ENCODE measurements around the gene RHOT2. TPM values are rescaled to one million over a fixed set of nuclear protein-coding genes. Genes with fewer than 3 reads are reported as not detected.

RHOT2 gene
- total RNA-seq, 1 donor from 2014 or later = 90.3 TPM

GRCh38 chr16:627454-628239 is 40.3 kb upstream of the RHOT2 start:
- H3K27ac ChIP-seq (replicated peaks) = no peak overlapping the region
- no peak overlapping the region for H3K4me3 ChIP-seq
- DNase-seq = no peak
- H3K9me3 ChIP-seq (replicated peaks) = no peaks in the 10 kb centered on the region
- no peaks in the 10 kb centered on the region for H3K27me3 ChIP-seq (ENCODE audit: low read depth)
- TF ChIP-seq, protein P1, sequence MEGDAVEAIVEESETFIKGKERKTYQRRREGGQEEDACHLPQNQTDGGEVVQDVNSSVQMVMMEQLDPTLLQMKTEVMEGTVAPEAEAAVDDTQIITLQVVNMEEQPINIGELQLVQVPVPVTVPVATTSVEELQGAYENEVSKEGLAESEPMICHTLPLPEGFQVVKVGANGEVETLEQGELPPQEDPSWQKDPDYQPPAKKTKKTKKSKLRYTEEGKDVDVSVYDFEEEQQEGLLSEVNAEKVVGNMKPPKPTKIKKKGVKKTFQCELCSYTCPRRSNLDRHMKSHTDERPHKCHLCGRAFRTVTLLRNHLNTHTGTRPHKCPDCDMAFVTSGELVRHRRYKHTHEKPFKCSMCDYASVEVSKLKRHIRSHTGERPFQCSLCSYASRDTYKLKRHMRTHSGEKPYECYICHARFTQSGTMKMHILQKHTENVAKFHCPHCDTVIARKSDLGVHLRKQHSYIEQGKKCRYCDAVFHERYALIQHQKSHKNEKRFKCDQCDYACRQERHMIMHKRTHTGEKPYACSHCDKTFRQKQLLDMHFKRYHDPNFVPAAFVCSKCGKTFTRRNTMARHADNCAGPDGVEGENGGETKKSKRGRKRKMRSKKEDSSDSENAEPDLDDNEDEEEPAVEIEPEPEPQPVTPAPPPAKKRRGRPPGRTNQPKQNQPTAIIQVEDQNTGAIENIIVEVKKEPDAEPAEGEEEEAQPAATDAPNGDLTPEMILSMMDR (IDR thresholded peaks at IDR 0.05; ENCODE audit: borderline replicate concordance) = no peak
- H3K4me1 ChIP-seq = peaks cover 26% of the 10 kb centered on the region
- peaks cover 34% of the 10 kb centered on the region for H3K36me3 ChIP-seq
- intact Hi-C loops (cut with micrococcal nuclease) = no loop called here

GRCh38 chr16:628321-629061 is 39.4 kb upstream of the RHOT2 start:
- TF ChIP-seq, protein P1 (IDR thresholded peaks at IDR 0.05; ENCODE audit: borderline replicate concordance) = no peak
- intact Hi-C loops (cut with micrococcal nuclease) = no loop called here
- peaks cover 26% of the 10 kb centered on the region for H3K4me1 ChIP-seq
- peaks cover 43% of the 10 kb centered on the region for H3K36me3 ChIP-seq
- H3K27ac ChIP-seq (replicated peaks) = no peak overlapping the region
- no peaks in the 10 kb centered on the region for H3K9me3 ChIP-seq (replicated peaks)
- H3K27me3 ChIP-seq (ENCODE audit: low read depth) = no peaks in the 10 kb centered on the region
- no peak for DNase-seq
- H3K4me3 ChIP-seq = no peak overlapping the region

DNA sequence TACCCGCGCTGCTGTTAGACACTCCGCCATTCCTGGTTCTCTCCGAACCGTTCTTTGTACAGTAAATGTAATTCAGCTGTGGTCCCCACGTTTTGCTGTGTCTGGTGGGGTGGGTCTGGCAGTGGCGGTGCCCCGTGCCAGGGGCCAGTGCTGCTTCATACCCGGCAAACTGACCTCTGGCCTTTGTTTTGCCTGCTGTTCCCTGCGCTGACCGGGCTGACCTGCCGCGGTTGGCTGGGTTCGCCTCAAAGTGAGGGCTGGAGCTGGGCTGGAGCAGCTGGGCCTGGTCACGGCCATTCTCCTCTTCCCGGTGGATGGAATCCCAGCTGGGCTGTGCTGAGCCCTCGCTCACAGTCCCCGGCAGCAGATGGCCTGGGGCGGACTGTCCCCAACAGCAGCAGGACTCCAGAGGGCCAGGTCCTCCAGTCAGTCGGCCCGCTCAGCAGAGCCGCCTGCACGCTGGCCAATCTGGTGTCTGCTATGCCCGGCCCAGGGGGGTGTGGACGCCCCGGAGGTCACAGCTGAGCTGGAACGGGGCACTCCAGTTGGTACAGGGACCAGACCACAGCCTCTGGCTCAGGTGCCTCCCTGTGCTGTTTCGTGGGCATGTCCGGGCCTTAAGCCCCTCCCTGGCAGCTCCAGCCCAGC is 38.6 kb upstream of the RHOT2 start:
- intact Hi-C loops (cut with micrococcal nuclease) = no loop called here
- H3K36me3 ChIP-seq = peaks cover 51% of the 10 kb centered on the region
- peaks cover 26% of the 10 kb centered on the region for H3K4me1 ChIP-seq
- peak overlapping the region; percentile 46 for H3K27ac ChIP-seq (replicated peaks)
- no peaks in the 10 kb centered on the region for H3K27me3 ChIP-seq (ENCODE audit: low read depth)
- H3K9me3 ChIP-seq (replicated peaks) = no peaks in the 10 kb centered on the region
- no peak for DNase-seq
- no peak overlapping the region for H3K4me3 ChIP-seq
- TF ChIP-seq, protein P1 (IDR thresholded peaks at IDR 0.05; ENCODE audit: borderline replicate concordance) = no peak

DNA sequence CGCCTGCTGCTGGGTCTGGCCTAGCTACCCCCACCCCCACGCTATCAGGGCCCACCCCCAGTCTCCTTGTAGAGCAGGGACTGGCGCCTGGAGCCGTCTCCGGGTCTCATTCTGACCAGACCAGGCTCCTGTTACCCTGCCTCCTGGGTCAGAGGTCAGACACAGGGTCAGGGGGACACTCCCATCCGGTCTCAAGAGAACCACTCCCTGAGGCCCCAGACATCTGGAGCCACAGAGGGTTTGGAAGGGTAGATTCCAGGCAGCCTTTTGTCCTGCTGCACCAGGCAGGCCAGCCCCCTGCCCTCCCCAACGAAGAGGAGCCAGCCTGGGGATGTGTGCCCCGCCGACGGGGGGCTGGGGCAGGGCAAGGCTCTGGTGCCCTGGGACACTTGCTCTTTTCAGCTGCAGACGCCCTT is 38.1 kb upstream of the RHOT2 start:
- DNase-seq = no peak
- Histone ChIP-seq H3K27ac (replicated peaks) (peak overlapping the region; percentile 46), H3K4me1 (peaks cover 27% of the 10 kb centered on the region), H3K4me3 (no peak overlapping the region), H3K36me3 (peaks cover 54% of the 10 kb centered on the region), H3K27me3 (ENCODE audit: low read depth) (no peaks in the 10 kb centered on the region), H3K9me3 (replicated peaks) (no peaks in the 10 kb centered on the region)
- intact Hi-C loops (cut with micrococcal nuclease) = no loop called here
- TF ChIP-seq, protein P1 (IDR thresholded peaks at IDR 0.05; ENCODE audit: borderline replicate concordance) = no peak

DNA sequence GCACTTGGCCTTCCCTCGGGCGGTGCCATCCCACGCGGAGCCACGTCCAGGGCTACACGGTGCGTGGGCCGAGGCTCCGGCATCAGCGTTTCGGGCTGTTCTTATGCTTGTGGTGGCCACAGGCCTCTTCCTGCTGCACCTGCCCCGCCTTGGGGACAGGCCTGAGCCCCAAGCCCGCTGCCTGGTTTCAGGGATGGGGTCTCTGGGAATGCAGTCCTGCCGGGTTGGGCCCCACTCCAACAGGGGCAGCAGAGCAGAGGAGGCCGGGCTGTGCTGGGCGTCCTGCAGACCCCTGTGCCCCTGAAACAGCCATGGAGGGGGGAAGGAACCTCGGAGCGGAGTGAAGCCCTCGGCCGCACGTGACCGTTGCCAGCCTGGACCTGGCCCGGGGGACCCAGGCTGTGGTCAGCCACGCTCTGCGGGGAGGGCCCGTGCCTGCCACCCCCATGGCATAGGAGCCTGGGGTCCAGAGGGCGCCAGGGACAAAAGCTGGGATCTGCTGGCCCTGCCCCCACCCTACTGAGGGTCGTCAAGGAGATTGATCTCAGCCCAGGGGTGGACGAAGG is 37.6 kb upstream of the RHOT2 start:
- Histone ChIP-seq H3K27ac (replicated peaks) (peak overlapping the region; percentile 46), H3K9me3 (replicated peaks) (no peaks in the 10 kb centered on the region), H3K4me3 (no peak overlapping the region), H3K27me3 (ENCODE audit: low read depth) (no peaks in the 10 kb centered on the region), H3K4me1 (peaks cover 32% of the 10 kb centered on the region), H3K36me3 (peaks cover 54% of the 10 kb centered on the region)
- intact Hi-C loops (cut with micrococcal nuclease) = no loop called here
- TF ChIP-seq, protein P1 (IDR thresholded peaks at IDR 0.05; ENCODE audit: borderline replicate concordance) = no peak
- no peak for DNase-seq

Measured in left ventricle myocardium inferior (tissue), 1 donor.